GM12878 (cell line): Measurements from ENCODE around the gene ABHD15. TPM values are rescaled to one million over a fixed set of nuclear protein-coding genes. Genes with fewer than 3 reads are reported as not detected.

Source experiments
- ASH2L ChIP-seq: fragments of 300-600, 200-600 bp; sonication (generic); IDR thresholded peaks from 2 replicates; pipeline ENCODE4 v1.6.1; 2017; ENCODE audit warnings: low read depth, mild to moderate bottlenecking, borderline replicate concordance
- DPF2 ChIP-seq: fragments of 450-650 bp; IDR thresholded peaks from 2 replicates; pipeline ENCODE4 v1.6.1; 2017; ENCODE audit warnings: mild to moderate bottlenecking
- EED ChIP-seq: sonication (generic); IDR thresholded peaks from 2 replicates; pipeline ENCODE4 v1.6.1; 2016; ENCODE audit warnings: antibody characterized with exemption, low read depth
- ESRRA ChIP-seq: IDR thresholded peaks from 2 replicates; pipeline ENCODE4 v1.6.1; 2012; ENCODE audit warnings: mild to moderate bottlenecking, low read length, improper control_type of control experiment
- FOXK2 ChIP-seq: fragments of 450-650 bp; IDR thresholded peaks from 2 replicates; pipeline ENCODE4 v1.6.1; 2017; ENCODE audit warnings: mild to moderate bottlenecking, moderate library complexity
- IKZF1 ChIP-seq: fragments of 450-650 bp; conservative IDR thresholded peaks from 2 replicates; pipeline ENCODE4 v1.6.1; 2017; ENCODE audit warnings: antibody characterized with exemption, mild to moderate bottlenecking
- NR2C1 ChIP-seq: fragments of 450-650 bp; IDR thresholded peaks from 2 replicates; pipeline ENCODE4 v1.6.1; 2017; ENCODE audit warnings: antibody characterized with exemption, mild to moderate bottlenecking, moderate library complexity
- NR2F1 ChIP-seq: fragments of 450-650 bp; conservative IDR thresholded peaks from 2 replicates; pipeline ENCODE4 v1.6.1; 2017; ENCODE audit warnings: mild to moderate bottlenecking
- RB1 ChIP-seq: fragments of 450-650 bp; formaldehyde crosslinking; IDR thresholded peaks from 2 replicates; pipeline ENCODE4 v1.6.1; 2017; ENCODE audit warnings: mild to moderate bottlenecking, borderline replicate concordance
- RFX5 ChIP-seq: IDR thresholded peaks from 2 replicates; pipeline ENCODE4 v1.6.1; 2011; ENCODE audit warnings: low read depth, low read length, improper control_type of control experiment
- SIN3A ChIP-seq: IDR thresholded peaks from 2 replicates; pipeline ENCODE4 v1.6.1; 2012; ENCODE audit warnings: low read depth, low read length, improper control_type of control experiment
- SMAD1 ChIP-seq: fragments of 450-650 bp; IDR thresholded peaks from 2 replicates; pipeline ENCODE4 v1.6.1; 2018; ENCODE audit warnings: mild to moderate bottlenecking, low read depth; ENCODE audit not compliant: partially characterized antibody
- SMAD5 ChIP-seq: IDR thresholded peaks from 2 replicates; pipeline ENCODE4 v1.6.1; 2016; ENCODE audit warnings: antibody characterized with exemption, low read depth
- SMARCA5 ChIP-seq: fragments of 450-650 bp; IDR thresholded peaks from 2 replicates; pipeline ENCODE4 v1.6.1; 2017; ENCODE audit warnings: mild to moderate bottlenecking
- TARDBP ChIP-seq: IDR thresholded peaks from 2 replicates; pipeline ENCODE4 v1.6.1; 2016; ENCODE audit warnings: borderline replicate concordance
- TCF7 ChIP-seq: IDR thresholded peaks from 2 replicates; pipeline ENCODE4 v1.6.1; 2014; ENCODE audit warnings: antibody characterized with exemption, borderline replicate concordance
- ZNF622 ChIP-seq: fragments of 450-650 bp; IDR thresholded peaks from 2 replicates; pipeline ENCODE4 v1.6.1; 2017; ENCODE audit warnings: mild to moderate bottlenecking, inconsistent platforms
- polyA plus RNA-seq, 11 experiments: library from polyadenylated mRNA; depleted of rRNA in 4 of 11; unstranded in 6 of 11; stranded (reverse) in 5 of 11; fragments of >200 nt; fragmentation: Nextera tagmentation in 4 of 11; fragmentation: Illumina TruSeq in 1 of 11; extraction: Ambion mirVana in 4 of 11; extraction: Trizol in 1 of 11; gene quantifications; 1 replicate in 1 of 11; 2 replicates in 10 of 11; pipeline versions ENCODE4 v1.2.1 to v1.2.3, GENCODE V29; 2011 to 2016; ENCODE audit warnings: inconsistent platforms in 2 of 11, missing spikeins in 2 of 11, low read depth in 1 of 11
- total RNA-seq, 4 experiments: library from RNA; depleted of rRNA in 3 of 4; stranded (reverse); fragments of >200 nt in 3 of 4; fragmentation: Illumina TruSeq in 1 of 4; extraction: Trizol in 1 of 4; gene quantifications; 2 replicates each; pipeline versions ENCODE4 v1.2.1 to v1.2.3, GENCODE V29; 2013 to 2021
- TF ChIP-seq, protein P1 (sequence below): fragments of 450-650 bp; IDR thresholded peaks from 2 replicates; pipeline ENCODE4 v1.6.1; 2016; ENCODE audit warnings: mild to moderate bottlenecking
- TF ChIP-seq, protein P2 (sequence below): fragments of 450-650 bp; formaldehyde crosslinking; IDR thresholded peaks from 2 replicates; pipeline ENCODE4 v1.4.0; 2020; ENCODE audit warnings: mild to moderate bottlenecking, moderate library complexity
- TF ChIP-seq, protein P3 (sequence below): fragments of 450-650 bp; IDR thresholded peaks from 2 replicates; pipeline ENCODE4 v1.6.1; 2017; ENCODE audit warnings: antibody characterized with exemption, mild to moderate bottlenecking, moderate library complexity
- TF ChIP-seq, protein P4 (sequence below): IDR thresholded peaks from 2 replicates; pipeline ENCODE4 v1.6.1; 2012; ENCODE audit warnings: low read depth, low read length, improper control_type of control experiment

Gene ABHD15
- total and polyA plus RNA-seq, 10 of the 15 experiments (the other 5 are each of a cell fraction or from before 2014, with no cell fraction given): 2.1 to 9.2 (median 4.9) TPM

DNA sequence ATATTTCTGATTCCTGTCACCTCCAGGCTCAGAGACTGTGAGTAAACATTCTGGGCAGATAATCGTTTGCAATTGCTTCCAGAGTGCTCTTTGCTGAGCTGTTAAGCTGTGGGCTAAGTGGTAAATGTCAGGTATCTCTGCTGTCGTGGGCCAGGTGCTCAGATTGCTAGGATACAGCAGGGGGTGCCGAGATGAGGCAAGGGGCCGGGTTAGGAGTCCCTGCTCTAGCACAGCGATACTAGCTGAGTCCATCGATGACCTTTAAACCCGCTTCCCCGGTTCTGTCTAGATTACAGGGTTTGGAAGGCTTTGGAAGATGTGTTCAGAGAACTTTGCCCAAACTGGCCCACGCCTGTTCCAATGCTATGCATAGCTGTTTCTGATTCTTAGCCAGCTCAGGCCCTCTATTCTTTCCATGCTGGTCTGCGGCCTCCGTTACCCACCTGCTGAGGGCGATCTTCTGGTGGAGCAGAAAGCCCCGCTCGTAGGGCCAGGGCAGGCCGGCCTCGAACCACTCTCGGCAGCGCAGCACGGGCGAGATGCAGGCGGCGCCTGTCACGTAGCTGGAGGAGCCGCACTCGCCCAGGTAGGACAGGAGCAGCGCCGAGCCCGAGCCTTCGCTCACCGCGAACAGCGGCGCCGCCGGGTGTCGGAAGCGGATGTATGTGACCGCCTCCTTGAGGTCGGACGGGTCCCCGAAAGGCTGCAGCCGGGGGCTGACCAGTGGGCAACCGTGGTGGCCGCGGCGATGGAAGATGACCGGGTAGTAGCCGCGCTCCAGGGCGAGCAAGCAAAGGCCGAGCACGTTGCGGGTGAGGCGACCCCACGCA, 979 bp downstream of the ABHD15 start (continued):
- TF ChIP-seq, protein P1, sequence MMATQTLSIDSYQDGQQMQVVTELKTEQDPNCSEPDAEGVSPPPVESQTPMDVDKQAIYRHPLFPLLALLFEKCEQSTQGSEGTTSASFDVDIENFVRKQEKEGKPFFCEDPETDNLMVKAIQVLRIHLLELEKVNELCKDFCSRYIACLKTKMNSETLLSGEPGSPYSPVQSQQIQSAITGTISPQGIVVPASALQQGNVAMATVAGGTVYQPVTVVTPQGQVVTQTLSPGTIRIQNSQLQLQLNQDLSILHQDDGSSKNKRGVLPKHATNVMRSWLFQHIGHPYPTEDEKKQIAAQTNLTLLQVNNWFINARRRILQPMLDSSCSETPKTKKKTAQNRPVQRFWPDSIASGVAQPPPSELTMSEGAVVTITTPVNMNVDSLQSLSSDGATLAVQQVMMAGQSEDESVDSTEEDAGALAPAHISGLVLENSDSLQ: peak; percentile 15; the same call in 1 of the 2 replicates
- TF ChIP-seq EED: no peak
- no peak for TF ChIP-seq TCF7
- TF ChIP-seq NR2F1: no peak
- no peak; the same call in 1 of the 2 replicates for TF ChIP-seq DPF2
- TF ChIP-seq ZNF622: no peak
- TF ChIP-seq SMAD1: no peak
- TF ChIP-seq, protein P2, sequence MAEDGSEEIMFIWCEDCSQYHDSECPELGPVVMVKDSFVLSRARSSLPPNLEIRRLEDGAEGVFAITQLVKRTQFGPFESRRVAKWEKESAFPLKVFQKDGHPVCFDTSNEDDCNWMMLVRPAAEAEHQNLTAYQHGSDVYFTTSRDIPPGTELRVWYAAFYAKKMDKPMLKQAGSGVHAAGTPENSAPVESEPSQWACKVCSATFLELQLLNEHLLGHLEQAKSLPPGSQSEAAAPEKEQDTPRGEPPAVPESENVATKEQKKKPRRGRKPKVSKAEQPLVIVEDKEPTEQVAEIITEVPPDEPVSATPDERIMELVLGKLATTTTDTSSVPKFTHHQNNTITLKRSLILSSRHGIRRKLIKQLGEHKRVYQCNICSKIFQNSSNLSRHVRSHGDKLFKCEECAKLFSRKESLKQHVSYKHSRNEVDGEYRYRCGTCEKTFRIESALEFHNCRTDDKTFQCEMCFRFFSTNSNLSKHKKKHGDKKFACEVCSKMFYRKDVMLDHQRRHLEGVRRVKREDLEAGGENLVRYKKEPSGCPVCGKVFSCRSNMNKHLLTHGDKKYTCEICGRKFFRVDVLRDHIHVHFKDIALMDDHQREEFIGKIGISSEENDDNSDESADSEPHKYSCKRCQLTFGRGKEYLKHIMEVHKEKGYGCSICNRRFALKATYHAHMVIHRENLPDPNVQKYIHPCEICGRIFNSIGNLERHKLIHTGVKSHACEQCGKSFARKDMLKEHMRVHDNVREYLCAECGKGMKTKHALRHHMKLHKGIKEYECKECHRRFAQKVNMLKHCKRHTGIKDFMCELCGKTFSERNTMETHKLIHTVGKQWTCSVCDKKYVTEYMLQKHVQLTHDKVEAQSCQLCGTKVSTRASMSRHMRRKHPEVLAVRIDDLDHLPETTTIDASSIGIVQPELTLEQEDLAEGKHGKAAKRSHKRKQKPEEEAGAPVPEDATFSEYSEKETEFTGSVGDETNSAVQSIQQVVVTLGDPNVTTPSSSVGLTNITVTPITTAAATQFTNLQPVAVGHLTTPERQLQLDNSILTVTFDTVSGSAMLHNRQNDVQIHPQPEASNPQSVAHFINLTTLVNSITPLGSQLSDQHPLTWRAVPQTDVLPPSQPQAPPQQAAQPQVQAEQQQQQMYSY: no peak
- TF ChIP-seq SMARCA5: no peak; the same call in 1 of the 2 replicates
- no peak for TF ChIP-seq ESRRA
- no peak for TF ChIP-seq RB1
- TF ChIP-seq, protein P3, sequence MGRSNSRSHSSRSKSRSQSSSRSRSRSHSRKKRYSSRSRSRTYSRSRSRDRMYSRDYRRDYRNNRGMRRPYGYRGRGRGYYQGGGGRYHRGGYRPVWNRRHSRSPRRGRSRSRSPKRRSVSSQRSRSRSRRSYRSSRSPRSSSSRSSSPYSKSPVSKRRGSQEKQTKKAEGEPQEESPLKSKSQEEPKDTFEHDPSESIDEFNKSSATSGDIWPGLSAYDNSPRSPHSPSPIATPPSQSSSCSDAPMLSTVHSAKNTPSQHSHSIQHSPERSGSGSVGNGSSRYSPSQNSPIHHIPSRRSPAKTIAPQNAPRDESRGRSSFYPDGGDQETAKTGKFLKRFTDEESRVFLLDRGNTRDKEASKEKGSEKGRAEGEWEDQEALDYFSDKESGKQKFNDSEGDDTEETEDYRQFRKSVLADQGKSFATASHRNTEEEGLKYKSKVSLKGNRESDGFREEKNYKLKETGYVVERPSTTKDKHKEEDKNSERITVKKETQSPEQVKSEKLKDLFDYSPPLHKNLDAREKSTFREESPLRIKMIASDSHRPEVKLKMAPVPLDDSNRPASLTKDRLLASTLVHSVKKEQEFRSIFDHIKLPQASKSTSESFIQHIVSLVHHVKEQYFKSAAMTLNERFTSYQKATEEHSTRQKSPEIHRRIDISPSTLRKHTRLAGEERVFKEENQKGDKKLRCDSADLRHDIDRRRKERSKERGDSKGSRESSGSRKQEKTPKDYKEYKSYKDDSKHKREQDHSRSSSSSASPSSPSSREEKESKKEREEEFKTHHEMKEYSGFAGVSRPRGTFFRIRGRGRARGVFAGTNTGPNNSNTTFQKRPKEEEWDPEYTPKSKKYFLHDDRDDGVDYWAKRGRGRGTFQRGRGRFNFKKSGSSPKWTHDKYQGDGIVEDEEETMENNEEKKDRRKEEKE: no peak
- no peak for TF ChIP-seq TARDBP
- no peak for TF ChIP-seq SMAD5
- no peak for TF ChIP-seq ASH2L
- TF ChIP-seq FOXK2: no peak
- no peak for TF ChIP-seq RFX5
- no peak for TF ChIP-seq SIN3A
- no peak for TF ChIP-seq NR2C1
- TF ChIP-seq, protein P4, sequence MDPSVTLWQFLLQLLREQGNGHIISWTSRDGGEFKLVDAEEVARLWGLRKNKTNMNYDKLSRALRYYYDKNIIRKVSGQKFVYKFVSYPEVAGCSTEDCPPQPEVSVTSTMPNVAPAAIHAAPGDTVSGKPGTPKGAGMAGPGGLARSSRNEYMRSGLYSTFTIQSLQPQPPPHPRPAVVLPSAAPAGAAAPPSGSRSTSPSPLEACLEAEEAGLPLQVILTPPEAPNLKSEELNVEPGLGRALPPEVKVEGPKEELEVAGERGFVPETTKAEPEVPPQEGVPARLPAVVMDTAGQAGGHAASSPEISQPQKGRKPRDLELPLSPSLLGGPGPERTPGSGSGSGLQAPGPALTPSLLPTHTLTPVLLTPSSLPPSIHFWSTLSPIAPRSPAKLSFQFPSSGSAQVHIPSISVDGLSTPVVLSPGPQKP: no peak
- no peak for TF ChIP-seq IKZF1
